LNCAP (cell line): Measurements from ENCODE around the gene WDR20.

Experiments
- CTCF ChIP-seq: fragments of 450-650 bp; IDR thresholded peaks from 2 replicates; pipeline ENCODE4 v1.5.1; 2017; ENCODE audit warnings: mild to moderate bottlenecking

The WDR20 gene

GRCh38 chr14:102227184-102227964, 87.7 kb downstream of the WDR20 start:
- no peak for TF ChIP-seq CTCF

- no peak for TF ChIP-seq CTCF
Measured at GRCh38 chr14:102229071-102229738, 89.5 kb downstream of the WDR20 start.

GRCh38 chr14:102229739-102230092, 90.0 kb downstream of the WDR20 start:
- TF ChIP-seq CTCF, result no peak

- no peak for TF ChIP-seq CTCF
Measured at GRCh38 chr14:102230481-102231210, 90.9 kb downstream of the WDR20 start.

- TF ChIP-seq CTCF, result no peak
Measured at GRCh38 chr14:102231476-102232347, 92.0 kb downstream of the WDR20 start.

- TF ChIP-seq CTCF, result no peak
Measured at GRCh38 chr14:102232348-102232625, 92.6 kb downstream of the WDR20 start.

GRCh38 chr14:102233081-102233480, 93.4 kb downstream of the WDR20 start:
- TF ChIP-seq CTCF, result no peak
